ENCODE results near the gene PHF12.
A peak's percentile ranks its signal among the peaks of the same experiment; 100 is the strongest.

Gene PHF12

GRCh38 chr17:28973425-28973824, 22.1 kb upstream of the PHF12 start:
- no peak for TF ChIP-seq EGR1 (IDR thresholded peaks at IDR 0.05)
- peak; percentile 29; the same call in 1 of the 2 replicates for TF ChIP-seq RAD21 (IDR thresholded peaks at IDR 0.05; ENCODE audit: low read depth)
- peak; percentile 76 for TF ChIP-seq NFIC (IDR thresholded peaks at IDR 0.05)
- TF ChIP-seq ZBTB7A (IDR thresholded peaks at IDR 0.05; ENCODE audit: low read depth): no peak
- peak; percentile 30; the same call in 1 of the 2 replicates for TF ChIP-seq TCF12 (IDR thresholded peaks at IDR 0.05; ENCODE audit: low read depth)
- TF ChIP-seq TEAD4 (IDR thresholded peaks at IDR 0.05): peak; percentile 65
- TF ChIP-seq MAX (IDR thresholded peaks at IDR 0.05): no peak
- TF ChIP-seq EP300 (IDR thresholded peaks at IDR 0.05; ENCODE audit: borderline replicate concordance): peak; percentile 43; the same call in 1 of the 2 replicates

- no peak for TF ChIP-seq ZBTB7A (IDR thresholded peaks at IDR 0.05; ENCODE audit: low read depth)
- TF ChIP-seq NFIC (IDR thresholded peaks at IDR 0.05): no peak
- TF ChIP-seq FOXM1 (IDR thresholded peaks at IDR 0.05; ENCODE audit: borderline replicate concordance, low read depth): no peak
- TF ChIP-seq TEAD4 (IDR thresholded peaks at IDR 0.05): 0 out of 2 replicates have a peak, but pooled peaks have one; percentile 23
These were observed 21.1 kb upstream of the PHF12 start for GRCh38 chr17:28972437-28972836.

GRCh38 chr17:28970879-28971278, 19.6 kb upstream of the PHF12 start:
- TF ChIP-seq NFIC (IDR thresholded peaks at IDR 0.05) (no peak), CREB1 (IDR thresholded peaks at IDR 0.05; ENCODE audit: low read depth) (no peak), ZBTB7A (IDR thresholded peaks at IDR 0.05; ENCODE audit: low read depth) (no peak)

GRCh38 chr17:28969706-28970393, 18.5 kb upstream of the PHF12 start:
- TF ChIP-seq RAD21 (IDR thresholded peaks at IDR 0.05; ENCODE audit: low read depth) (no peak), ZBTB7A (IDR thresholded peaks at IDR 0.05; ENCODE audit: low read depth) (no peak), EGR1 (IDR thresholded peaks at IDR 0.05) (no peak), CREB1 (IDR thresholded peaks at IDR 0.05; ENCODE audit: low read depth) (no peak), EP300 (IDR thresholded peaks at IDR 0.05; ENCODE audit: borderline replicate concordance) (no peak), NFIC (IDR thresholded peaks at IDR 0.05) (no peak), TAF1 (IDR thresholded peaks at IDR 0.05; ENCODE audit: low read depth) (no peak), CEBPB (IDR thresholded peaks at IDR 0.05) (no peak), MAX (IDR thresholded peaks at IDR 0.05) (no peak)

GRCh38 chr17:28968914-28969295, 17.6 kb upstream of the PHF12 start:
- TF ChIP-seq EP300 (IDR thresholded peaks at IDR 0.05; ENCODE audit: borderline replicate concordance) (no peak), TAF1 (IDR thresholded peaks at IDR 0.05; ENCODE audit: low read depth) (no peak), CREB1 (IDR thresholded peaks at IDR 0.05; ENCODE audit: low read depth) (no peak), MAX (IDR thresholded peaks at IDR 0.05) (no peak), NFIC (IDR thresholded peaks at IDR 0.05) (no peak), TCF12 (IDR thresholded peaks at IDR 0.05; ENCODE audit: low read depth) (no peak)

GRCh38 chr17:28968231-28968913, 17.1 kb upstream of the PHF12 start:
- TF ChIP-seq ZBTB7A (IDR thresholded peaks at IDR 0.05; ENCODE audit: low read depth) (no peak), TAF1 (IDR thresholded peaks at IDR 0.05; ENCODE audit: low read depth) (no peak), EP300 (IDR thresholded peaks at IDR 0.05; ENCODE audit: borderline replicate concordance) (peak; percentile 90), TEAD4 (IDR thresholded peaks at IDR 0.05) (peak; percentile 92), USF1 (IDR thresholded peaks at IDR 0.05) (0 out of 2 replicates have a peak, but pooled peaks have one; percentile 29), TCF12 (IDR thresholded peaks at IDR 0.05; ENCODE audit: low read depth) (peak; percentile 93), REST (IDR thresholded peaks at IDR 0.05; ENCODE audit: low read depth) (no peak), CEBPB (IDR thresholded peaks at IDR 0.05) (peak; percentile 57; the same call in 1 of the 2 replicates), MAX (IDR thresholded peaks at IDR 0.05) (peak; percentile 58; the same call in 1 of the 2 replicates), CREB1 (IDR thresholded peaks at IDR 0.05; ENCODE audit: low read depth) (no peak), FOXM1 (IDR thresholded peaks at IDR 0.05; ENCODE audit: borderline replicate concordance, low read depth) (peak; percentile 70; the same call in 1 of the 2 replicates), NFIC (IDR thresholded peaks at IDR 0.05) (peak; percentile 96), EGR1 (IDR thresholded peaks at IDR 0.05) (no peak), YY1 (IDR thresholded peaks at IDR 0.05; ENCODE audit: low read depth) (peak; percentile 64; the same call in 1 of the 2 replicates), RAD21 (IDR thresholded peaks at IDR 0.05; ENCODE audit: low read depth) (no peak; the same call in 1 of the 2 replicates)
